ENCODE measurements around the gene CACNA1H.
"Not testable (repeated sequence)": the region's sequence is repeated elsewhere in the genome, so short reads cannot be mapped to it uniquely, and the experiment has no call there.

The CACNA1H gene

DNA sequence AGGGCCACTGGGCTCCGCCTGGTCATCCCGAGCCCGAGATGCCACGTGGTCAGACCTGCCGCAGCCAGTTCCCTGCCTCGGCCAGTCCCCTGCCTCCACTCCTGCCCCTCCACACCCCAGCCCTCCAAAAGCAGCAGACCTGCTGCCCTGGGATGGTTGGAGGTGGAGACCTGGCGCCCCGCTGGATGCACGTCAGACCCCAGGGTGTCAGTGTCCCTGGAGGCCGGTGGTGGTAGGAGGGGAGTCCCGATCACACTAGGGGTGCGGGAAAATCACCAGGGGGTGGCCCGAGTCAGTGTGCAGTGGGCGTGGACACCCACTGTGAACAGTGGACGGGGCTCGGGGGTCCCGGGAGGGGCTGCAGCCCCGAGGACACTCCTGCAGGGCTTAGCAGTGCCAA lies 45.3 kb downstream of the CACNA1H start:
- Histone ChIP-seq H3K27me3 (replicated peaks; ENCODE audit: control insufficient read depth, insufficient read depth, low read length) (no peaks in the 10 kb centered on the region; the same call in 1 of the 2 replicates), H3K4me3 (replicated peaks; ENCODE audit: low read depth, low read length) (no peak overlapping the region), H3K36me3 (ENCODE audit: control insufficient read depth, insufficient read depth, low read length) (no peaks in the 10 kb centered on the region)
- TF ChIP-seq, protein P1, sequence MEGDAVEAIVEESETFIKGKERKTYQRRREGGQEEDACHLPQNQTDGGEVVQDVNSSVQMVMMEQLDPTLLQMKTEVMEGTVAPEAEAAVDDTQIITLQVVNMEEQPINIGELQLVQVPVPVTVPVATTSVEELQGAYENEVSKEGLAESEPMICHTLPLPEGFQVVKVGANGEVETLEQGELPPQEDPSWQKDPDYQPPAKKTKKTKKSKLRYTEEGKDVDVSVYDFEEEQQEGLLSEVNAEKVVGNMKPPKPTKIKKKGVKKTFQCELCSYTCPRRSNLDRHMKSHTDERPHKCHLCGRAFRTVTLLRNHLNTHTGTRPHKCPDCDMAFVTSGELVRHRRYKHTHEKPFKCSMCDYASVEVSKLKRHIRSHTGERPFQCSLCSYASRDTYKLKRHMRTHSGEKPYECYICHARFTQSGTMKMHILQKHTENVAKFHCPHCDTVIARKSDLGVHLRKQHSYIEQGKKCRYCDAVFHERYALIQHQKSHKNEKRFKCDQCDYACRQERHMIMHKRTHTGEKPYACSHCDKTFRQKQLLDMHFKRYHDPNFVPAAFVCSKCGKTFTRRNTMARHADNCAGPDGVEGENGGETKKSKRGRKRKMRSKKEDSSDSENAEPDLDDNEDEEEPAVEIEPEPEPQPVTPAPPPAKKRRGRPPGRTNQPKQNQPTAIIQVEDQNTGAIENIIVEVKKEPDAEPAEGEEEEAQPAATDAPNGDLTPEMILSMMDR (IDR thresholded peaks at IDR 0.05; ENCODE audit: insufficient read depth, low read length, poor library complexity, severe bottlenecking), result no peak
- DNase-seq (ENCODE audit: extremely low read depth, insufficient read length), result no peak

GRCh38 chr16:1198671-1199346 lies 45.9 kb downstream of the CACNA1H start:
- H3K36me3 ChIP-seq (ENCODE audit: control insufficient read depth, insufficient read depth, low read length); DNase-seq (ENCODE audit: extremely low read depth, insufficient read length); H3K27me3 ChIP-seq (replicated peaks; ENCODE audit: control insufficient read depth, insufficient read depth, low read length); H3K4me3 ChIP-seq (replicated peaks; ENCODE audit: low read depth, low read length): not testable (repeated sequence)

- Histone ChIP-seq H3K27me3 (replicated peaks; ENCODE audit: control insufficient read depth, insufficient read depth, low read length) (no peaks in the 10 kb centered on the region), H3K4me3 (replicated peaks; ENCODE audit: low read depth, low read length) (no peak overlapping the region), H3K36me3 (ENCODE audit: control insufficient read depth, insufficient read depth, low read length) (no peaks in the 10 kb centered on the region)
- DNase-seq (ENCODE audit: extremely low read depth, insufficient read length), result no peak
- TF ChIP-seq, protein P1 (IDR thresholded peaks at IDR 0.05; ENCODE audit: insufficient read depth, low read length, poor library complexity, severe bottlenecking), result no peak
Observed at GRCh38 chr16:1199347-1200013, 46.6 kb downstream of the CACNA1H start.

- TF ChIP-seq, protein P1 (IDR thresholded peaks at IDR 0.05; ENCODE audit: insufficient read depth, low read length, poor library complexity, severe bottlenecking), result no peak
- no peak for DNase-seq (ENCODE audit: extremely low read depth, insufficient read length)
- H3K27me3 ChIP-seq (replicated peaks; ENCODE audit: control insufficient read depth, insufficient read depth, low read length), result no peaks in the 10 kb centered on the region
- H3K4me3 ChIP-seq (replicated peaks; ENCODE audit: low read depth, low read length), result no peak overlapping the region
- H3K36me3 ChIP-seq (ENCODE audit: control insufficient read depth, insufficient read depth, low read length), result no peaks in the 10 kb centered on the region
Observed at GRCh38 chr16:1200014-1200627, 47.2 kb downstream of the CACNA1H start.

GRCh38 chr16:1201444-1201843 lies 48.5 kb downstream of the CACNA1H start:
- Histone ChIP-seq H3K36me3 (ENCODE audit: control insufficient read depth, insufficient read depth, low read length) (no peaks in the 10 kb centered on the region), H3K4me3 (replicated peaks; ENCODE audit: low read depth, low read length) (no peak overlapping the region), H3K27me3 (replicated peaks; ENCODE audit: control insufficient read depth, insufficient read depth, low read length) (no peaks in the 10 kb centered on the region)
- TF ChIP-seq, protein P1 (IDR thresholded peaks at IDR 0.05; ENCODE audit: insufficient read depth, low read length, poor library complexity, severe bottlenecking), result no peak
- no peak for DNase-seq (ENCODE audit: extremely low read depth, insufficient read length)

- Histone ChIP-seq H3K36me3 (ENCODE audit: control insufficient read depth, insufficient read depth, low read length) (no peaks in the 10 kb centered on the region), H3K4me3 (replicated peaks; ENCODE audit: low read depth, low read length) (no peak overlapping the region), H3K27me3 (replicated peaks; ENCODE audit: control insufficient read depth, insufficient read depth, low read length) (no peaks in the 10 kb centered on the region)
- DNase-seq (ENCODE audit: extremely low read depth, insufficient read length), result no peak
- TF ChIP-seq, protein P1 (IDR thresholded peaks at IDR 0.05; ENCODE audit: insufficient read depth, low read length, poor library complexity, severe bottlenecking), result no peak
Observed at GRCh38 chr16:1202274-1202673, 49.4 kb downstream of the CACNA1H start.

Measured in GM06990 (cell line).